ENCODE measurements around the gene BMP7.
"Not testable (repeated sequence)": the region's sequence is repeated elsewhere in the genome, so short reads cannot be mapped to it uniquely, and the experiment has no call there.

Gene BMP7

GRCh38 chr20:57264908-57265335, 1.5 kb downstream of the BMP7 start:
- not testable (repeated sequence) for DNase-seq

GRCh38 chr20:57263801-57264792, 2.3 kb downstream of the BMP7 start:
- DNase-seq: no peak

GRCh38 chr20:57262784-57263609, 3.4 kb downstream of the BMP7 start:
- DNase-seq: no peak

DNA sequence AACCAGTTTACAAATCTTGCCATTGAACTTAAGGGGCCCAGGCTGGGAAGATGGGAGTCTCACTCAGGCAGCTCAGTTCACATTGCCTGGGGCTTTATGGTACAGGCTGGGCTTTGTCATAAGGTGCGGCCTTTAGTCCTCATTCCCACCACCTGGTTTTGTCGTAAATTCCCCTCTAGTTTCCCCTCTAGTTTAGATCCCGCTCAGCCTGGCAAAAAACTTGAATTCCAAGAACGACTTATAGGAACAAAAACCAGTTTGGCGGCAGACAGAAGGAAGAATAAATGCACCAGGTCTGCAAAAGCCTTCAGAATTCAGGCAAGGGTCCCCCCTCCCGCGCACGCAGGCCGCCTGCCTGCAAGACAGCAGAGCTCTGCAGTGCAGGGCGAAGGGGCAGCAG, 4.1 kb downstream of the BMP7 start:
- DNase-seq: no peak

DNA sequence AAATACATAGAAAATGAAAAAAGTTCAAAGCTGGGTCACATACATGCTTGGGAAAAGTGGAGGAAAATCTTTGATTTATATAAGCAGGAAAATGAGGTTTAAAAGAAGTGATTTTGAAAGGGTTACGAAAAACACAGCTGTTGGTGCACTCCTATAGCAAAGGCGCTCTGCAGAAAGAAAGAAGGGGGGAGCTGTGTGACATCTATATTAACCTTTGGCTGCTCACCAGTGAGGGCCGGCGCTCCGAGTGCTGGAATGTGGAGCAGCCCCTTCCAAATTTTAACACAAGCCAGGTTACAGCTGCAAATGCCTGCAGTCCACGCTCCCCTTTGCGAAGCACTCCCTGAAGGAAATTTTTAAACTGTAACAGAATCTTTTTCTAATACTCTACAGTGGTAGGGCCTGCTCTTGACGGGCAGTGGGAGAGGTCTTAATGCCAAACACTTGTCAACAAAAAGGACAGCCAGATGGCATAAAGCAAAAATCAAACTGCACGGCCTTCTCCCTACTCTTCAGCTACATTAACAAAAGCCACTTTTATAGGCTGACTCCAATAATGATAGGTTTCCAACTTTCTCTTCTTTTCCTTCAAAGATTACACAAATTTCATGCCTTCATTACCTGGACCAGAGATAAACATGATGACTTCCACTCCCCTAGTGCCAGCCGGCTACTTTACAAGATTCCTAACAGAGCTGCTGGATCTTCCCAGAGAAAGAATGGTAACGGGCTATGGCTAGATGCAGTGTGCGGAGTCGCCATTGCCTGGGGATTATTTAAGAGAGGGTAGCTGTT, 4.8 kb downstream of the BMP7 start:
- DNase-seq: no peak

DNA sequence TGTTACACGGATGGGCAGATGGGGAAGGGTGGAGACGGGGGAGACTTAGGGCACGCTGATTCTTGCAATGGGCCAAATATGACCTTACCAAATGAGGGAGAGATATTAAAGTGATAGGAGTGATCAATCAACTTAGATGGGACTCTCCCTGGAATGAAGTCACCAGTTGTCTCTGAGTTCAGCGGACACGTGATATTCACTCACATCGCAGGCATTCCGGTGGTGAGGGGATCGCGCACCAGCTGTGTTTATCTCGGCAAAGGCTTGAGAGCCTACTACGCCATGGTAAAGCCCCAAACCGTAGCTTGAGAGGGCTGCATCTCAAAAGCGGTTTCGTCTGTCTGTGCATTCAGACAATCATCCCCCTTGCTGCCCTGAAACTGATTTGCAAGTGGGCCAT, 5.5 kb downstream of the BMP7 start:
- DNase-seq: no peak

- no peak for DNase-seq
Measured at GRCh38 chr20:57259938-57260921, 6.2 kb downstream of the BMP7 start.

DNA sequence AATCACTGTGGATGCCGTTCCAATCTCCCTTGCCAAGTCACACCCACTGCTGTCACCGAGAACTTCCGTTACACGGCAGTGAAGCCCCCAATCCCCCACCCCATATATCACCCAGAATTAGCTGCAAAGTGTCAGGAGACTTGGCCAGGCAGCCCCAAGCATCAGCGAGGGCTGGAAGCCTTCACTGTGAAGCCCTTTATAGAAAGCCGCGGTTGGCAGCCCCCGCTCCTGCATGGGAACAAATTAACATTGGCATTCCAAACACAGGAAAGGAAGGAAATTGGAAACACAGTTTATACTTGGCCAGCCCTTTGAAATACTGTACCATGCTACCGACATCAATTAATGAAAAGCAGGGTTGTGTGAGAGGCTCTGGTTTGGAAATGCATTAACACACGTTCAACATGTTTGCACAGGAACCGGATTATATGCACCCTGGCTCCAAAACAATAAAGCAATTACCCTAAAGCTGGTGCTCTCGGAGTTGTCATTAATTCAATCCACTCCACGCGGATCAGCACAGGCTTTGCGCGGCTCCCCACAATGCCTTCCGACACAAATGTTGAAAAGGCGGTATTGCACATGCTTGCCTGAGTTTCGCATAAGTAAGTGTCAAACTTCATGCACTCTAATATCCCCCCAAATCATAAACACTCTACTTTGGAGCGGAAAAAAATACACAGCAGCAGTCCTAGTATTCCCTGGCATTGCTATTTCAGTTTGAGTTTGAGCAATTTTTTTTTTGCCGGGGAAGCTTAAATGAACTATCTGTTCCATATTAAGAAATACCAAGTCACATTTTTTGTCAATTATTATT, 7.1 kb downstream of the BMP7 start:
- DNase-seq: no peak

DNA sequence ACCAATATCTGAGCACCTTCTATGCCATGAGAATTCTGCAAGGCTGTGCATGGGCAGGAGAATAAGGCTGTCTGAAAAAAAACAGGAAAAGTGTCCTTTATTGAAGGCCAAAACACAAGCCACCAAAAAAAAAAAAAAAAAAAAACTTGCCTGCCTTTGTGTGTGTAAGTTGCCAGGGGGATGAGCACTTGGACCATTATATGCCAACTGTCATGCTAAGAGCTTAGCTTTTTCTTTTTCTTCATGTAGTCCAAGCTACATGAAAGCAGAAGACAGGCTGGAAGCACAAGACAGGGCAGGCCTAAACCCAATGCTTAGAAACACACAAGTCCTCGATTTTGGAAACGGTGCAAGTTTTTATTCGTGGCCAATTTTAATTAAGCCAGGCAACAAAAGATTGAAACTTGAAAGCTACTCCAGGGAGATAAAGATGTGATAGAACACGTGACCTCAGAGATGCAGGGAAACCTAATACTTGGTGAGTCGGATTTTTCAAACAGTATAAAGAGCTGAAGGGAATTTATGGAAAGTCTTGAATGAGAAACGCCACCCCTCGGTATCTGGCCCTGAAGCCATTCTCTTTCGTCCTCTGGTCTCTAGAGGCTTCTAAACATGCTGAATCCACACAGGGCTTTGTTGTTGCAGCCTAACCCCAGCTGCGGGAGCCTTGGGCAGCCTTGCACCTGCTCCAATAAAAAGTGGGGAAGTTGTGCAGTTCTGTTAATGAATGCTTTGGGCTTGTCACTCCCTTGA, 8.6 kb downstream of the BMP7 start:
- DNase-seq: peak; percentile 25 to 39

- no peak for DNase-seq
Measured at GRCh38 chr20:57256908-57257307, 9.5 kb downstream of the BMP7 start.

DNA sequence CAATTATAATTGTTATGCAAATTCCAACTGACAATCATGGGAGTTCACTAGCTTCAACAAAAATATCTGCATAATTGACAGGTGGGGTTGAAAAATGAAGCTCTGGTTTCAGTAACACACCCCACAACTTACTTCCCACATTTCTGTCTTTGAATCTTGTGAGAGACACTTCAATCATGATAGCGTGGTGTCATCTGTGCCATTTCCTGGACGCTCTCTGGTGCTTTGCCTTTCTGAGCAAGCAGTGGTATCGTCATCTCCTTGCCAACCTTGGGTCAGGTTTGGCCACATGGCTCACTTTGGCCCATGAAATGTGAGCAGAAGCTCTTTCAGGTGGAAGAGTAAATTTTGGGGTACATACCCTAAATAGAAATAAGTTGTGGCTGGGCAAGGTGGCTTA, 10.2 kb downstream of the BMP7 start:
- no peak for DNase-seq

GRCh38 chr20:57255183-57255582, 11.3 kb downstream of the BMP7 start:
- DNase-seq: no peak

DNA sequence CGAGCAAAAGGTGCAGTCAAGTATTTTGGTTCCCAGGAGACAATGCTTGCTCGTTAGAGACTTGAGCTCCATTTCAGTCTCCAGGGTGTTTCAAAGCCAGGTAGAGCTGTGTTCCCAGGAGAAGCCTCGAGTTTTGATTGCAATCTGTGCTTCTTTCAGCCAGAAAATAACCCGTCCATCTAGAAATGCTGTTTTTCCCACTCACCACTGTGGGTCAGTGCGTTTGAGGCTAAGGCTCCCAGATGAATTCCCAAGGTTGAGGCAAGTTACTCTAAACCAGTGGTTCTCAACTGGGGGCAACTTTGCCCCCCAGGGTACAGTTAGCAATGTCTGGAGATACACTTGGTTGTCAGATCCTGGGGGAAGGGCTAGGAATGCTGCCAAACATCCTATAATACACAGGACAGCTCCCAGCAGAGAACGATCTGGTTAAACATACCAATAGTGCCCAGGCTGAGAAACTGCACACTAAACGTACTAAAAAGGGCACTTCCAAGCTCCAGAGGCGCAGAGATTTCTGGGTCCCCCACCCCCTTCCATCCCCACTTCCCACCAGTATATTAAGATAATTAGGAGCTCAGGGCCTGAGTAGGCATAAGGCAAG, 13.8 kb downstream of the BMP7 start:
- DNase-seq: no peak

DNA sequence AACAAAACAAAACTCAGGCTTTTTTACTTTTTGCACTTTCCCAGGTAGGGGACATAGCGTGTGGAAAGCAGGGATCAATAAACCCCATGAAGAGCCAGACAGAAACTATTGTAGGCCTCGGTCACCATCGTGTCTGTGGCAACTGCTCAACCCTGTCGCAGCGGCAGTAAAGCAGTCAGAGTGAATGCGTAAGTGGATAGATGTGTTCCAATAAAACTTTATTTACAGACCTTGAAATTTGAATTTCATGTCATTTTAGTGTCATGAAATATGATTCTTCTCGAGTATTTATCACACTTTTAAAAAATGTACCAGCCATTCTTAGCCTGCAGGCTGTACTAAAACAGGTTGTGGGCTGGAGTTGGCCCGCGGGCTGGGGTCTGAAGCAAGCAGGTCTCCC, 14.5 kb downstream of the BMP7 start:
- DNase-seq: no peak

GRCh38 chr20:57251344-57251743, 15.1 kb downstream of the BMP7 start:
- no peak for DNase-seq

DNA sequence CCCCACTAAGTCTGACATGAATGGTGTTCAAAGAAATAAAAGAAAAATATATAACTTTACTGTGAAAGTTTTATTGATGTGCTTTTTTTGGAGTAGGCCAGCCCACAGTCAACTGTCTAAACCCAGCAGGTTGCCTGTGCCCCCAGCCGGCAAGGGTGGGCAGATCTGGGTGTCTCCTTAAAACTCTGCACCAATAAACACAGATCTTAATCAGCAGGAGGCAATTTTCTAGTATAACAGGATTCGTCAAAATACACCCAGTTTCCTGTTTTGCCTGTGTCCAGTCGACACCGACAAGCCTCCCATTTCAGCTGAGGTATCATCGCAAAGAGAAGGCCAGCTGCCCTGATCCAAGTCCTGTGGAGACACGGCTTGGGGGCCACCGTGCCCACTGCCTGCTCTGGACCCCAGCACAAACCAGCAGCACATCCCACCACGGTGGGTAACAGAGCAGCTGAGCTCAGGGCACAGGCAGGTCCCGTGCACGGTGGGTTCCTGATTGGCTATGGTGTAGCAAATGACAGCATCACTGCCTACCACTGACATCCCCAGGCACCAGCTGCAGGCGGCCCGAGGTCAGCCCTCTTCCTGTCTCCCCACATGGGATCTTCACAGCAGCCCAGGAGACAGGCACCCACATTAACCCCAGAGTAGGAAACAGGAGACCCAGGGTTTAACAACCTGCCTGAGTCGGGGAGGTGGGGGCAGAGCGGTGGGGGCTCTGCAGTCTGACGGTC, 15.7 kb downstream of the BMP7 start:
- no peak for DNase-seq

GRCh38 chr20:57249772-57250171, 16.7 kb downstream of the BMP7 start:
- DNase-seq: no peak

DNA sequence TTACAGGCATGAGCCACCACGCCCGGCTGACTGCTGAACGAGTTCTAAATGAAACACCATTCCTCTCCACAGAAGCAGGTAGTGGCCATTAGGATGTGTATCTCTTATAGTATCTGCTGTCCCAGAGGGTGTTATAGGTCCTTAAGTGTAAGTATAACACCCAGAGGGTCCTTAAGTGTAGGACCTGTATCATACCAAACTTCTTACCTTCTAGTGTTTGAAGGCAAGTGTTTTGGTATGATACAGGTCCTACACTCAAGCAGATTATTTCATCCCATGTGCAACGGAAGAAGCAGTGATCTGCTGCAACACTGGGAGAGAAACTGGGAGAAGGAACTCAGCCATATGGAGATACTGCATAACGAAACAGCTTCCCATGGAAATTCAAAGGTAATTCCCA, 17.4 kb downstream of the BMP7 start:
- DNase-seq: no peak

All from NCI-H187 (cell line).